Activated T-helper 1 cell treated with anti-CD3 and anti-CD28 coated beads, Interleukin-12 subunit alpha, Interleukin-12 subunit beta, Interleukin-2, Interleukin-4 antibody, amounts not matched to agents 30 ng/mL and 10 ng/mL and 1 ng/mL, durations not matched to agents 14 hours and 24 hours and 36 hours (primary cell): ENCODE measurements around the gene CHD8. TPM values are rescaled to one million over a fixed set of nuclear protein-coding genes. Genes with fewer than 3 reads are reported as not detected.

Experiments
- DNase-seq: peaks from one replicate; pipeline ENCODE4 v3.0.0; 2021; ENCODE audit warnings: low spot score
- H3K27ac Mint-ChIP-seq: one replicate; pipeline ENCODE4 v1.8.0; 2021; ENCODE audit warnings: mild to moderate bottlenecking, mixed read lengths
- H3K27me3 Mint-ChIP-seq: one replicate; pipeline ENCODE4 v1.8.0; 2022; ENCODE audit warnings: mild to moderate bottlenecking, moderate library complexity, mixed read lengths; ENCODE audit not compliant: insufficient read depth
- H3K36me3 Mint-ChIP-seq: one replicate; pipeline ENCODE4 v1.8.0; 2021; ENCODE audit warnings: low read depth, mixed read lengths
- H3K4me1 Mint-ChIP-seq: one replicate; pipeline ENCODE4 v1.8.0; 2021; ENCODE audit warnings: low read depth, mixed read lengths
- H3K4me3 Mint-ChIP-seq: one replicate; pipeline ENCODE4 v1.8.0; 2021; ENCODE audit warnings: mild to moderate bottlenecking, moderate library complexity, mixed read lengths
- H3K9me3 Mint-ChIP-seq: one replicate; pipeline ENCODE4 v1.8.0; 2021; ENCODE audit warnings: mixed read lengths
- intact Hi-C: fragments of 100-400 bp; cut with micrococcal nuclease; formaldehyde crosslinking; loops from one replicate; pipeline ENCODE4 v1.15.1; 2024
- total RNA-seq: library from RNA; stranded (reverse); gene quantifications from 2 replicates; pipeline ENCODE4 v1.2.3, GENCODE V29; 2022

Gene CHD8
- 126 and 131 TPM in 2 replicates for total RNA-seq

- Mint-ChIP-seq H3K27ac (peak within 1 kb of the TSS; percentile 95), H3K4me3 (peak within 1 kb of the TSS; percentile 96)
Measured at GRCh38 chr14:21455912-21456667, at the start of gene CHD8. CHD8 (minus strand) TSS chr14:21456123; CDS start chr14:21431643, 24,480 bp downstream.

DNA sequence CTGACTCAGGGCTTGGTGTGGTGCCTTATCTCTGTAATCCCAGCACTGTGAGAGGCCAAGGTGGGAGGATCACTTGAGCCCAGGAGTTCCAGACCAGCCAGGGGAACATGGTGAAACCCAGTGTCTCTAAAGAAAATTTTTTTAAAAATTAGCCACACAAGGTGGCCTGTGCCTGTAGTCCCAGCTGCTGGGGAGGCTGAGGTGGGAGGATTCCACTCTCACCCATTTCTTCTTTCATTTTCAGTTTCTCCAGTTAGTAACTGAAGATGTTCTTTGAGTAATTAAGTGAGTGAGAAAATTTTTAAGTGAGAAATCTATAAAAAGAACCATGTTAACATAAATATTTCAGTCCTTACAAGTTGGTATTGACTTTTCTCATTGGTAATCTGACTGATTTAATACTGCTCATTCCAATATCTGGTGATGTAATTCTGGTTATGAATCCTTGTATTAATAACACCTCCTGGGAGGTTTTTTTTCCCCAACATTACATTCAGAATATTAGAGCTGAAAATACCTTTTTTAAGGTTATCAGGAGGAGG lies 49.2 kb upstream of the CHD8 start:
- Mint-ChIP-seq H3K27me3 (no peaks in the 10 kb centered on the region), H3K27ac (peak overlapping the region; percentile 80), H3K4me1 (peaks cover 59% of the 10 kb centered on the region), H3K9me3 (no peaks in the 10 kb centered on the region), H3K36me3 (peaks cover 57% of the 10 kb centered on the region), H3K4me3 (peak overlapping the region; percentile 70)
- DNase-seq = peak; percentile 27
- intact Hi-C loops = no loop called here

More at GRCh38 chr14:21455912-21456667, at the start of gene CHD8:
- Mint-ChIP-seq H3K9me3 (no peaks in the 10 kb centered on the region), H3K36me3 (peaks cover 20% of the 10 kb centered on the region), H3K27me3 (no peaks in the 10 kb centered on the region), H3K4me1 (peaks cover 40% of the 10 kb centered on the region)
- intact Hi-C loops = loop anchor here (1.0 to 5.0 kb wide), 12 partner anchors 19 to 1472 kb away; partner anchors contain the start of genes HNRNPC, METTL17, METTL3 and SUPT16H
- peak; percentile 100 for DNase-seq

GRCh38 chr14:21503376-21503775 lies 47.5 kb upstream of the CHD8 start:
- H3K27me3 Mint-ChIP-seq = no peaks in the 10 kb centered on the region
- peaks cover 66% of the 10 kb centered on the region for H3K36me3 Mint-ChIP-seq
- peak overlapping the region; percentile 26 for H3K4me3 Mint-ChIP-seq
- no peaks in the 10 kb centered on the region for H3K9me3 Mint-ChIP-seq
- no peak overlapping the region for H3K27ac Mint-ChIP-seq
- H3K4me1 Mint-ChIP-seq = peaks cover 64% of the 10 kb centered on the region
- intact Hi-C loops = no loop called here
- DNase-seq = no peak

DNA sequence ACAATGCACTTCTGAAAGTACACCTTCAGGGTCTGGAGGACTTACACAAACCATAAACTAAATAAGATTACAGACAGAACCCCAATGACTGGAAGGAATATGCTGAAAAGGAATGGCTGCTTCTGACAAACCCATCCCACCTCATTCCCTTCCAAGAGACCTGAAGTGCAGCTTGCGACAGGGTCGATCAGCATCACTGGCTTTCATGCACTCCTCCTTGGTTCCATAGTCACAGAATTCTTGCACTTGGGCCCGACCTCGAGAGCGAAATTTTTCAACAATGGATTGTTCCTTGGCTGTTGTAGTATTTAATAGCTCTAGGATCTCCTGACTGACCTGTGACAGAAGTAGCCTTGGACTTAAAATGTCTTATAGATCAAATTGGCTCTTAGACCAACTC lies 45.6 kb upstream of the CHD8 start:
- peaks cover 58% of the 10 kb centered on the region for H3K4me1 Mint-ChIP-seq
- H3K9me3 Mint-ChIP-seq = no peaks in the 10 kb centered on the region
- no peak overlapping the region for H3K4me3 Mint-ChIP-seq
- no peak for DNase-seq
- peaks cover 62% of the 10 kb centered on the region for H3K36me3 Mint-ChIP-seq
- intact Hi-C loops = no loop called here
- H3K27ac Mint-ChIP-seq = no peak overlapping the region
- H3K27me3 Mint-ChIP-seq = no peaks in the 10 kb centered on the region

DNA sequence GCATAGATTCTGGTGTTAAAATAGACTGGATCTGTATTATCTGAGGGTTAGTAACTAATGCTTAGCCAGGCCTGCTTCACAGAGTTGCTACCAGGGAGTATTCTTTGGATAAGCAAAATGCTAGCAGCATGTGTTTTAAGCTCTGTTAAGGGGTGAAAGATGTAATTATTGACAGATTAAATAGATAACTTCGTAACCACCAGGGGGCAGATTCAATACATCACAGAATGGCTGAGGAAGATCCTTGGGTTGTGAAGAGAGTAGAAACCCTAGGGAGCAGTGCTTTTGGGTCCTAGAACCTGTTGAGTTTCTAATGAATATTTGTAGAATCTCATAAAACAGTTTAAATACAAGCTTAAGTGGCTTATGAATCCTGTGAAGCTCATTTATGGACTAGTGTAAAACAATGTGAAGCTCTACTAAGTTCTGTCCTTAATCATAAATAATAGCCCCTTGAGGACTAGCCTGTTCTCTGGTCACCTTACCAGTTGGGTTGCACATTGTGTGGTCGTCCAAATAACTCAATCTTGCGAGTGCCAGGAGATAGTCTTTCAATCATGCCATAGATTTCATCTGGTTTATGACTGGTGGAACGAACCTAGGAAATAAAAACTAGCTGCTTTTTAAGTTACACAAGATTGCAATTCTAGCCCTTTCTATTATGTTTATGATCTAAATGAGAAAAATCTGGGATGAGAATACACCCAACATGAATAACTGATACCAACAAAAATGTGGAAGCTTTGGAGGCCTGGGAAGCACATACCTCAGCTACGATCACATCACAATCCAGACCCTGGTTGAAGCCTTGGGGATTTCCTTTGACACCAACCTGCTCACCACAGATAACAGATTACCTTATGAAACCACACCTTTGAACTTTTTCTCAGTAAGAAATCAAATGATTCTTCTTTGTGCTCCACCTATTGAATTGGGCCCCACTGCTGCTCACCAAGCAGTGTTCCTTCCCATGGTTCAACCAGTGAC lies 42.9 kb upstream of the CHD8 start:
- no peaks in the 10 kb centered on the region for H3K27me3 Mint-ChIP-seq
- no peak for DNase-seq
- no peaks in the 10 kb centered on the region for H3K9me3 Mint-ChIP-seq
- peaks cover 66% of the 10 kb centered on the region for H3K36me3 Mint-ChIP-seq
- peaks cover 40% of the 10 kb centered on the region for H3K4me1 Mint-ChIP-seq
- no peak overlapping the region for H3K4me3 Mint-ChIP-seq
- intact Hi-C loops = loop anchor here (1.0 kb wide), 2 partner anchors 12 to 58 kb away; partner anchors contain the start of gene METTL3
- peak overlapping the region; percentile 36 for H3K27ac Mint-ChIP-seq

DNA sequence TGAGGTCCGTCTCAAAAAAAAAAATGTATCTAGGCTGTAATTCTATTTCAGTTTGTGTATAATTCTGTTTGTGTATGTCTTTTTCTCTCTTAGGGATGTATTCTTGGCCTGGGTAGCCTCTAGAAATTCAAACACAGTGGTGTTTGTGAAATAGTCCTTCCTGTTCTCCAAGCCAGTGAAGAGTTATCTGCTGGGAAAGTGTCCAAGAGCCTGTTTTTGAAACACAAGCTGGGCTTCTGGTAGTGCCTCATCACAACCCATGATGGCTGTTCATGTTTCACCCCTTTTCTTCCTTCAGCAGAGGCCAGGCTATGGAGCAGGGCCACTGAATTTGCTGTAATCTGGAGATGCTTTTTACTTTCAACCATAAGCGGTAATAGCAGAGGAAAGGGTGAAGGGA lies 40.5 kb upstream of the CHD8 start:
- DNase-seq = no peak
- peaks cover 27% of the 10 kb centered on the region for H3K4me1 Mint-ChIP-seq
- H3K27ac Mint-ChIP-seq = no peak overlapping the region
- no peak overlapping the region for H3K4me3 Mint-ChIP-seq
- intact Hi-C loops = no loop called here
- peaks cover 59% of the 10 kb centered on the region for H3K36me3 Mint-ChIP-seq
- H3K27me3 Mint-ChIP-seq = no peaks in the 10 kb centered on the region
- H3K9me3 Mint-ChIP-seq = no peaks in the 10 kb centered on the region

DNA sequence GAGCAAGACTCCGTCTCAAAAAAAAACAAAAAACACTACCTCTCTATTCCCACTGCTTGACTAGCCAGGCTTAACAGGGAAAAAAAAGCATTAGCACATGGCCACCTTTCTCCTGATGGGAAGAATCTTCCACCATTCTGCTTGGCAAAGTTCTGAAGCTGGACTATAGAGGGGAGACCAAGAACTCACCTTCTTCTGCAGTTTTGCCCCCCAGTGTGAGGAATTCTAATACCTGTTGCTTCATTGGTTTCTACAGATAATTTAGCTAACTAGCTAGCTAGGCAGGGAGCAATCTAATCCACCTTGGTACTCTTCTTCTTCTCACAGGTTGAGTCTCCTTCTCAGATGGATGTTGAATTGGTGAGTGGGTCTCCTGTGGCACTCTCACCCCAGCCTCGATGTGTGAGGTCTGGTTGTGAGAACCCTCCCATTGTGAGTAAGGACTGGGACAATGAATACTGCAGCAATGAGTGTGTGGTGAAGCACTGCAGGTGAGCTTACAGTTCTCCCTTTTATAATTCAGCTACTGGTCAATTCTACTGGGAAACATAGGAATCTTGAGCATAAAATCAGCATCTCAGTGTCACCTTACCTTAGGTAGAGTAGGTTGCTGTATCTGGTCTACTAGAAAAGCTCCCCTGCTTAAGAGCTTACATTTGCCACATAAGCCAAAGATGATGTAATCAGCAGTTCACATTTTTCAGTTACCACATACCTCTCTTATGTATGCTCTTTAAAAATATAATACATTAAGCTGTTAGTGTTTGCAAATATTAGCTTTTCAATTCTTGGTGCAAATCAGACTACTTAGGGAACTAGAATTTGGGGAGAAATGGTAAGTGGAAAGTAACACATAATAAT lies 39.2 kb upstream of the CHD8 start:
- Mint-ChIP-seq H3K36me3 (peaks cover 56% of the 10 kb centered on the region), H3K27me3 (no peaks in the 10 kb centered on the region), H3K4me1 (peaks cover 19% of the 10 kb centered on the region), H3K9me3 (no peaks in the 10 kb centered on the region), H3K4me3 (no peak overlapping the region), H3K27ac (peak overlapping the region; percentile 66)
- DNase-seq = no peak
- intact Hi-C loops = no loop called here

GRCh38 chr14:21486640-21487087 lies 30.7 kb upstream of the CHD8 start:
- Mint-ChIP-seq H3K4me1 (no peaks in the 10 kb centered on the region), H3K27me3 (no peaks in the 10 kb centered on the region), H3K27ac (no peak overlapping the region), H3K9me3 (no peaks in the 10 kb centered on the region), H3K36me3 (peaks cover 20% of the 10 kb centered on the region), H3K4me3 (no peak overlapping the region)
- intact Hi-C loops = no loop called here
- DNase-seq = no peak

DNA sequence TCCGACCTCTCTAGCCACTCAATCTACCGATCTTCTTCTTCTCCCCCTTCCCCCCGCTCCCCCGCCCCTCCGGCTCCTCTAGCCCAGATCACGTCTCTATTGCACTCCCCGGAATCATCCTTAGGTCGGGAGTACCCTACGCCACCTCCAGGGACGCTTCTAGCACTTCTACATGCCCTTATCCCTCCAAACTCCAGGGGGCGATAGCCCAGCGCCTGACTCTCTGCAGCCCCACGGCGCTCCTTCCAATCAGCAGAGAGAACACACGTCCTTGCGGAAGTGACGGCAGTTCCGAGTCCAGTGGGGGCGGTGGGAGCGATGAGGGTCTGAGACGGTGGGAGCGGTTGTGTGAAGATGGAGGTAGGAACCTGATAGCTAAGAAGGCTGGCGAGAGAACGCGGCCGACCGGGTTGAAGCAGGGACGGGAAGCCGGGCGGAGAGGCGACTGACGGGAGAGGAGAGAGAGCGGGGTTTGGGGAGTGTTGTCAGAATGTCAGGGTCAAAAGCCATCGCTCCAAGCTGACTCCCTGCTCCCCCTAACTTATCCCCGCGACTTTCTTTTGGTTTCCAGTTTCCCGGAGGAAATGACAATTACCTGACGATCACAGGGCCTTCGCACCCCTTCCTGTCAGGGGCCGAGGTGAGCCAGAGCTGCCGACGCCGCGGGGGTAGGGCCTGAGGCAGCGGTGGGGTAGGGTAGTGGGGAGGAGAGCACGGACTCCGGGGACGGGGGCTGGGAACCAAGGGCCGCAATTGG lies 21.2 kb upstream of the CHD8 start, which contains the start of the genes RAB2B and TOX4:
Gene RAB2B (minus strand): TSS at position 35 of the 757 bp plus-strand sequence. CDS start 87 bp downstream, outside the sequence.
Gene TOX4 (plus strand): TSS at position 271 of the 757 bp plus-strand sequence. CDS start 84 bp downstream, at position 355.
- Mint-ChIP-seq H3K27me3 (peaks cover 2% of the 10 kb centered on the region), H3K27ac (peak within 1 kb of the TSS; percentile 99), H3K4me3 (peak within 1 kb of the TSS; percentile 100), H3K36me3 (peaks cover 20% of the 10 kb centered on the region), H3K9me3 (no peaks in the 10 kb centered on the region), H3K4me1 (peaks cover 35% of the 10 kb centered on the region)
- intact Hi-C loops = loop anchor here (1.0 kb wide), 8 partner anchors 21 to 208 kb away; partner anchors contain the start of genes CHD8, HNRNPC, METTL3 and SALL2
- DNase-seq = peak; percentile 96

GRCh38 chr14:21476523-21476924 lies 20.6 kb upstream of the CHD8 start:
- Mint-ChIP-seq H3K9me3 (no peaks in the 10 kb centered on the region), H3K4me3 (peak overlapping the region; percentile 100), H3K27me3 (peaks cover 2% of the 10 kb centered on the region), H3K36me3 (peaks cover 21% of the 10 kb centered on the region), H3K4me1 (peaks cover 35% of the 10 kb centered on the region), H3K27ac (peak overlapping the region; percentile 99)
- DNase-seq = no peak
- intact Hi-C loops = no loop called here
